HCT116 (cell line): ENCODE data around the gene CH25H.

Experiments
- EGR1 ChIP-seq: IDR thresholded peaks from 2 replicates; pipeline ENCODE4 v1.6.1; 2012; ENCODE audit warnings: low read depth
- POLR2AphosphoS5 ChIP-seq: IDR thresholded peaks from 2 replicates; pipeline ENCODE4 v1.6.1; 2011; ENCODE audit warnings: mild to moderate bottlenecking, low read depth, low read length, moderate library complexity

DNA sequence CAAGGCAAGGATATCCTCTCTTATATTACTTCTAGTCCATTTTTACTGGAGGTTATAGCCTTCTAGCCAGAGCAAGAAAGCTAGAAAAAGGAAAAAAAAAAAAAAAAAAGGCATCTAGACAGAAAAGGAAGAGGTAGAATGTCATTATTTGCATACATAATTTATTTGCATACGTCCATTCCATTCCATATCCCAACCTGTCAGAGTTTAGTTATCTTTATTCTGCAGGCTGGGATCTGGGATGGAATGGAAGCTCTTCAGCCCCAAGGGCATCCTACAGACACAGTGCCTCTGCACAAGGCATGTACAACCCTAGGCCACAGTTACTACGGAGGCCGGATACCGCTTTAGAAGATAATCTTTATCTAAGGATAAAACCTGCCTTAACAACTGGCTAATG is 9.6 kb downstream of the CH25H start:
- TF ChIP-seq POLR2AphosphoS5 = no peak
- no peak for TF ChIP-seq EGR1
